ENCODE results near the gene WDR27.
"Not testable (repeated sequence)": the region's sequence is repeated elsewhere in the genome, so short reads cannot be mapped to it uniquely, and the experiment has no call there.

WDR27 gene

DNA sequence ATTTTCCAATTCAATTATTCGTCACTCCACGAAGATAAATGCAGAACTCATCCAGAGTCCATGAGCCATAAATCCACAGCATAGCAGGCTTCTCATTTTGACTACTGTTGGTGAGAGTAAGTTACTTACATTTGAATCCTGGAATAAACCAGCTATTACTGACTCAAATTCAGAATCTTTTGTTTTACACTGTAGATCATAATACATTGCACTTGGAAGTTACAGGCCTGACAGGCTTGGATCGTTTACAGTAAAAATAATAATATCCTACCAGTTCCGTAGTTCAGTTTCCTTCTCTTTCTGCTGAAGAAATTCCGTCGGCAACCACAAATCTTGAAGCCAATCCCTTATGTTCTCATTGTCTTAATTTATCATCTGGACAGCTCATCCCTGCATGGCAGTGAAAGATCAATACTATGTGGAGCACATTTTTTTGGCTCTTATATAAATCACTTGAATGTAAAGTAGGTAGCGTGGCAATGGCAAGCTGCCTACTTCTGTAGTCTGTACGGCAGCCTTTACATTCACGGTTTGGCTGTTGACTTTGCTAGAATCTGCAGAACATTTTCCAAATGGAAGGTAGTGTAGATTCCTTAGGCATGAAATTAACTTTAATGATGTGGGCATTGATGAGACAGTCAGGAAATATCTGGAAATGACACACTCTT, 142.9 kb downstream of the WDR27 start:
- no peak for DNase-seq

DNA sequence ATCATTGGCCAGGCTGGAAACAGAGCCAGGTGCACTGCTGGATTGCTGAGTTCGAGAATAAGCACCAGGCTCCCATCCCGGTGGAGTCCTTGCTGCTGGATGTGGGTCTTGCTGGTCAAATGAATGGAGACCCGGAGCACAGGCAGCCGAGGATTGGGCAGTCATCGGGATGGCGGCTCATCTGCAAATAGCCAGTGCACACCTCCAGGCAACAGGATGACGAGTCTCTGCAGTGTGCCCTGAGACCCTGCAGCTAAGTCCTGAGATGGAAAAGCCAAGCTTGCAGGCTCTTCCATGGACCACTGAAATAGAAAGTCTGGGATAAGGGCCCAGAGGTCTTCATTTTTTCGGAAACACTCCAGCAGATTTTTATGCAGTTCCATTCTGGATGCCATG, 143.5 kb downstream of the WDR27 start:
- no peak for DNase-seq

DNA sequence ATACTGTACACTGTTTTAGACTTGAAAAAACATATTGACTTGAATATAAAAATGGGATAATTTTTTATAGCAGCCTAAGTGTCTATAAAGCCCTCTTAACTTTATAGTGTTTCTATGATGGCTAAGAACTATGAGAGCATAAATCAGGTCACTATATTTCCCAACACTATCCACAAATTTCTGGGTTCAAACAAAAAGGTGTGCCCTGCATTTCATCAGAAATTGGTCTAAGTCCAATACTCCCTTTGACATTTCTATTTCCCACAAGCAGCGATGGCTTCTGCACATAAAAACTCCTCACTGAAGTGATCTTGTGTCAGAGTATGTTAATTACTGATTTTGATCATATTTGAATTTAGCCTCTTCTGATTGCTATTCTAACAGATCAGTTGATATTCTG, 143.9 kb downstream of the WDR27 start:
- no peak for DNase-seq

DNA sequence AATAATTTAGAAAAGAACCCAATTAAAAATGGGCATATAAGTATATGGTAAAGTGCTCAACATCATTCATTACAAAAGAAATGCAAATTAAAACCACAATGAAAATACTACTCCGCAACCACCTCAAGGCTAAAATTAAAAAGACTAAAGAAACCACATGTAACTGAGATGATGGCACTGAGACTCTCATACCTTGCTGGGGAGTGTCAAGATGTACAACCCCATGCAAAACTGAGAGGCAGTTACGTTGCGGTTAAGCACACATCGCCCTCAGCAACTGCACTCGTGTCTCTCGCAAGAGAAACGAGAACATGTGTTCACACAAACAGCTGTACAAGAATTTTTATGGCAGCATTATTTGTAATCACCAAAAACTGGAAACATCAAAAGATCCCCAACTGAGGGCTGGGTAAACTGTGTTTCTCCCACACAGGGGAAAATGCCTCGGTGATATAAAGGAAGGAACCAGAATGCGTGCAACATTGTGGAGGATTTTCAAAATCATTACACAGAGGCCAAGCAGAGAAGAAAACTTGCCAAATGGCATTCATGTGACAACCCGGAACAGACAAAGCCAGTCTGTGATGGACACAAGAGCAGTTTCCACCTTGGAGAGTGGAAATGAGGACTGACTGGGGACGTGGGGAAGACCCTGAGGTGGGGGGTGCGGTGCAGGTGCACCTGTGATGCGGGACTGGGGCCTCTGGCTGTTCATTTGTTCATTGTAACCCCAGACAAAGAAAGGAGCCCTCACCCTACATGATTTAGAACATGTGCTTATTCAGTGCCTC, 144.9 kb downstream of the WDR27 start:
- DNase-seq: peak; percentile 18

DNA sequence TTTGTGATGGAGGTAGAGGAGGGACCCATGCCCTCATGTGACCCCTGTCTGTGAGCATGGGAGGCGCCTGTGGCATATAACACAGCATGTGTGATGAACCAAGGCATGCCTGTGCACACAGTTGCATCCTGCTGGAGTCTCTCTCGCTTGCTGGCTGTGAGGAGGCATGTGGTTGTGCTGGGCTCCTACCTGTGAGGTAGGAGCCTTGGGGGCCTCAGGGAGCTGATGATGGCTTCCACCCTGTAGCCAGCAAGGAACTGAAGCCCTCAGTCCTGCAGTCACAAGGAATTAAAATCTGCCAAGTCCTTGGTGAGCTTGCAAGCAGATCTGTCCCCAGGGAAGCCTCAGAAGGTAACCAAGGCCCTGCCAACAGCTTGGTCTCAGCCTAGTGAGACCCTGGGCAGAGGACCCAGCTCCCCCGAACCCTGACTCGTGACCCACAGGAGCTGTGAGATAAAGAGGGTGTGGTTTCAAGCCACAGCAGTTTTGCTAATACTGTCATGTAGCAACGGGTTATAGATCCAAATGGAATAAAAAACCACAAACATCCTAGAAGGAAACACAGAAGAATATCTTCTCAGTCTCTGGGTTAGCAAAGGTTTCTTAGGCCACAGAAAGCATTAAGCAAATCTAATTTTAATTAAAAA, 145.7 kb downstream of the WDR27 start:
- DNase-seq: no peak

DNA sequence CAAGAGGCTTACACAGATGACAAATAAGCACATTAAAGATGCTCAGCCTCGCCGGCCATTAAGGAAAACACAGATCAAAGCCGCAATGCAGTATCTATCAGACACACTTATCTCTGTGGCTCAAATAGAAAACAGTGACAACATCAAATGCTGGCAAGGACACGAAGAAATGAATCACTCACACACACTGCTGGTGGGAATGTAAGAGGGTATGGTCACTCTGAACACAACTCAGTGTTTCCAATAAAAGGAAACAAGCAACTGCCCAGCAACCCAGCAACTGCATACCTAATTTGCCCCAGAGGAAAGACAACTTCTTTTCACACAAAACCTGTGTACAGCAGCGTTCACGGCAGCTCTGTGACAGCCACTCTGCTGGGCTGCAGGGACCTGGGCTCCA, 155.8 kb downstream of the WDR27 start:
- DNase-seq: no peak

DNA sequence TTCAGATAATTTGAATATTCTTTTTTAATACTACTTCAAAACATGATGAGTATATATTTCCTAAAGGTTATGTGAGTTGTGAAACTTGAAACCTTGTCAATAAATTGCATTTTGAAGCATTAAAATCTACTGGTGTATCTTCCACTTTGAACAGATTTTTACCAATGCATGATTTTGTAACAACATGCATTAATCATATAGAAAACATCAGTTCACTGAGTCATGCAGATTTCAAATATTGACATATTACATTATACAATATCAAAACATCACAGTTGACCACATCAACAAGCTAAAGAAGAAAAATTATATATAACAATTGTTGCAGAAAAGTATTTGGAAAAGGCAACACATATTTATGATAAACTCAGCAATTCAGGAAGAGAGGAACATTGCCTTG, 158.1 kb downstream of the WDR27 start:
- no peak for DNase-seq

DNA sequence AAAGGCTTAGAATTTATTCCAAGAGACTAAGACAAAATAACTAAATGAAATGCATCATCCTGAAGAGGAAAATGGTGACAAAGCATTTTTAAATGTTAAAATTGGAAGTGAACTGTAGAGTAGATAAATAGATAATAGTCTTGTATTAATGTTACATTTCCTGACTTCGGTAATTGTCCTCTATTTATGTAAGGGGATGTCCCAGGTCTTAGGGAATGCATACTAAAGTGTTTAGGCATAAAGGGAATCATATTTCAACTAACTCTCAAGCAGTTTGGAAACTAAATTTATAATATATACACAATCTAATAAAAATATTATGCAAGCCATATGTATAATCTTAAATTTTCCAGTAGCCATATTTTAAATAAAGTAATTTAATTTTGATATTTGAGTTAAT, 159.3 kb downstream of the WDR27 start:
- DNase-seq: no peak

DNA sequence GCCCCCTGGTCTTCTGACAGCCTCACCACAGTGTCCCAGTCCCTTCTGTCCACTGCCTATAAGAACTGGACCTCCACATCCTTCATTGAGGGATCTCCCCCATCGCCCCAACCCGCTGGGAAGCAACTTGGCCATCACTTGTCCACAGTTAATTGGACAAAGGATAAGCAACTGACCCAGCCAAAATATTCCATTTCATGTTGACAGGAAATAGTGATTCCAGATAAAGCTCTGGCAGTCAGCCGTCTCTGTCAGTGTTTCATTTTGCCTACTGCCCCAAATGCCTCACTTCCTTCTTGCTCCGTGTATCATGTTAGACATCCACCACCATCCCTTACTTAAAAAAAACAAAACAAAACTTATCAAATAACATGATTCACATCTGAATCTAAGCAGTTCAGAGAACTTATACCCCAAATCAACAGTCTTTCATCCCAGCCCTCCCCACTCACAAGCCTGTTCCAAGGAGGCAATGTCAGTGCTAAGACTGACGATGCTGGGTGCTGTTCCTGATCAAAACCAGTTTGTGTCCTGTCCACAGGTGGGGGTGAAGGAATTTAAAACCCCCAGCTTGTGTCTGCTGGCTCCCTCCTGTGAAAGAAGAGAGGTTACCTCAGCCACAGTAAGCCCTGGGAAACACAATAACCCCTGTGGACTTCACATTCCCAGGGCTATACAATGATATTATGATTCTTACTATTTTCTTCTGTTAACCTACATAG, 162.5 kb downstream of the WDR27 start:
- DNase-seq: no peak

DNA sequence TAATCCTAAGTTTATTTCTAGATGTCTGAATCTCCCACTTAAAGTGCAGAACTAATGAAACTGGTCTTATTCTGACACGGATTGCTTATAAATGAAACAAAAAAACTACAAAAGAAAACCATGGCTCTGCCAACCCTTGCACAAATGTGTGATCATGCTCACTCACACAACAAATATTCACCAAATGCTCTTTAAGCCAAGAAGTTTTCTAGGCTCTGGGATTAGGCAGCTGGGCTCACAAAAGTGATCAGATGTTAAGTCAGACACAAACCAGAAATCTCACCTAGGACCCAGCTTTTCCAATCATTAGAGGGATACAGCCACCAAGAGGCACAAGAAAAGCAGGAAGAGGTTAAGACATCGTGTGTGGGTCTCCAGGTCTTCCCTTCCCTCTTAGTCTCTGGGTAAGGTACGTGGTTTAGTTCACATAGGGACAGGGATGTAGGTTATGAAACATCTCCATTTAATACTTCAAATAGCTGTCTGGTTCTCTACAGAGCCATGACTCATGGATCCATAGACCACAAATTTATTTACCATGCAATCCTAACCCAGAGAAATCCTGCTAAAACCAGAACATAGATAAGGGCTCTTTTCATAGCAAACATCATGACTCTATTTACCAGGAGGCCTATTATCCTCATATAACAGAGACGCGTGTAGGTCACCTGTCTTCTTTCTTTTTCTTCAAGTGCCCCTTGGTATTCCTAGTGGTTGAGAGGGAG, 165.2 kb downstream of the WDR27 start:
- DNase-seq: no peak

DNA sequence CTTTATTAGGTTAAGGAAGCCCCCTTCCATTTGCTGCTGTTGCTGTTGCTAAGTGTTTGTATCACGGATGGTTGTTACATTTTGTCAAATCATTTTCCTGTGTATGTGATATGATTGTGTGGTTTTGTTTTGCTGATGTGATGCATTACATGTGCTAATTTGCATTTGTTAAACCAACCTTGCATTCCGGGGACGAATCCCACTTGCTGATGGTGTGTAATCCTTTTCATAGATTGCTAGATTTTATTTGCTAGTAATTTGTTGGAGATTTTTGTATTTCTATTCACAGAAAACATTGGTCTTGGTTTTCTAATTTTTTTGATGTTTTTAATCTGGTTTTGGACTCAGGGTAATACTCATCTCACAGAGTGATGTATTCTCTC, 167.8 kb downstream of the WDR27 start:
- DNase-seq: no peak

DNA sequence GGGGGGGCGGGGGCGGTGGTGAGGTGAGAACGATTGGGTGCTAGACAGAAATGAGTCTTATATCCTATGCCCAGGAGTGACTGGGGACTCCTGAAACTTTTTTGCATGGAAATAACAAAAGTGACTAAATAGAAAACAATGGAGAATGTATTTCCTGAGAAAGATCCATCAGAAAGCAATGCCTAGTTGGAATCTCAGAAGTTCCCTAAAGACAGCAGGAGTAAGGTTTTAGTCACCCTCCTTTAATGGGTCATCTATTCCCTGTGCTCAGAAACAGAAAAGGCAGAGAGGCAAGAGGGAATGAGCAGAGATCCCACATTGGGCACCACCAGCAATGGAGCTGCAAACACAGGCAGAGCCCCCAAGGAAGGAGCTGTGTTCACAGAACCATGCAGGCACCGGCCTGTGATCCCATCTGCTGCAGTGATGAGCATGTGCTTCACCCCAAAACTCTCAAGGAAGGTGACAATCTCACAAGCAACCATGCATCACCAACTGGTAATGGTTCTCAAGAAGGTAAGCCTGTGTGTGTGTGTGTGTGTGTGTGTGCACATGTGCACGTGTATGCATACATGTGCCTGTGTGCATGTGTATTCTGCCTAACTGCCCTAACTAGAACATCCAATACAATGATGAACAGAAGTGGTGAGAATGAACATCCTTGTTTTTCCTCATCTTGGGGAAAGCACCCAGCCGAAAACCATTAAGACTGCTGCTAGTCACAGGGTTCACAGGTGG, 168.4 kb downstream of the WDR27 start:
- DNase-seq: no peak

DNA sequence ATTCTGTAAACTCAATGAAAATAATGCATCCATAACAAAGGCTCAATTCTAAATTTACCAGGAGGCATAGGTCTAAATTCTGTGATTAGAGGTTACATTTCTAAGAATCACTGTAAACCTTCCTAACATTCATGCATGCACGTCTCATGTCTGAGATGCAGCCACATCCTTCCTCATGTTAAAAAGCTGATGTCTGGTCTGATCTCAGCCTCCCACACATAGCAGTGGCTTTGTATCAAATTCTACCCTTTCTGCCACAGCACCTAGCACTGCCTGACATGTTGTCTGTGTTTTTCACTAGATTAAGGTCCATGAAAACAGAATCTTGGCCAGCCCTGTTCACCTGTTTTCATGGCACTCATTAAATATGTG, 171.1 kb downstream of the WDR27 start:
- no peak for DNase-seq

DNA sequence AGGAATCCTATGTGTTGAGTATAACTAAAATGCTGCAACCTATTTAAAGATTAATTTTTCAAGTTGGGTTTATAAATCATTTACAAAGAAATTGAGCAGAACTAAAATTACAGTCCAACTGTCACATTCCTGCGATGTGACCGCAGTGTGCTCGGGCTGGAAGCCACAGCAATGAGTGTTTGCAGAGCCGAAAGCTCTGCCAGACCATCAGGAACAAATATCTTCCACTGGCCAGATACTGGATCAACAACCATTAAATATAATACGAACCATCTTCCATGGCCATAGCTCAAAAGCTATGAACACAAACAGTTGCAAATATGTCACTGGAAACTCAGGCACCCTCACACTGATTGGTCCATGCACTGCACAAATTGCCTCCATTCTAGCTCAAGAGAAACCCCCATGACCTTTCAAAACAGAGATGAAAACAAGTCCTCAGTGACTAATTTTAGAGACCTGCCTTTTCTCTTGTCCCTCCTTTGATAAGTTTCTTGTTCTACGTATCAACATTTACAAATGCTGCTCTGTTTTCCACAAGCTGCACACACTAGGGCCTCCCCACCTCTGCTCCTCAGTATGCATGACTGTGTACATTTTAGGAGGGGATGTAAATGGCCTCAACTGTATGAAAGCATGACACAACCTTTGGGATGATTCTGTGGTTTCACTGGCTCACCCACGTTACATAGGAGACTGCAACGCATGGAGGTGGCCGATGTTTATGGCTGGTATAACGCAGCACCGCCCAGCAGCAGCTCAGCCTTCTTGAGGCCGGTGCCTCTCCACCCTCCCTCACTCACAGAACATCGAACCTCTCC, 171.7 kb downstream of the WDR27 start:
- peak; percentile 7 for DNase-seq

DNA sequence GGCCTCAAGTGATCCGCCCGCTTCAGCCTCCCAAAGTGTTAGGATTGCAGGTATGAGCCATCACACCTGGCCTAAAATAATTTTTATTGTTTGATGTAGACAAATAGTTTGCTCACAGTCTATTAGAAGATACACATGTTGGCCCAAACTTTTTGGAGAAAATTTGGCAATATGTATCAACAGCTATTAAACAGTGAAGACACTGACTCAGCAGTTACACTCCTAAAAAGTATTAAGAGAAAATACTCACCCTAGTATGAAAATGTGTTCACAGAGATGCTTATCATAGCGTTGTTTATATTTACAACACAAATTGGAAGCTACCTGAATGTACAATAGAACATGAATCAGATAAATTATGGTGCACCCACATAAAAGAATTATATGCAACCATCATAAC, 173.1 kb downstream of the WDR27 start:
- DNase-seq: no peak

DNA sequence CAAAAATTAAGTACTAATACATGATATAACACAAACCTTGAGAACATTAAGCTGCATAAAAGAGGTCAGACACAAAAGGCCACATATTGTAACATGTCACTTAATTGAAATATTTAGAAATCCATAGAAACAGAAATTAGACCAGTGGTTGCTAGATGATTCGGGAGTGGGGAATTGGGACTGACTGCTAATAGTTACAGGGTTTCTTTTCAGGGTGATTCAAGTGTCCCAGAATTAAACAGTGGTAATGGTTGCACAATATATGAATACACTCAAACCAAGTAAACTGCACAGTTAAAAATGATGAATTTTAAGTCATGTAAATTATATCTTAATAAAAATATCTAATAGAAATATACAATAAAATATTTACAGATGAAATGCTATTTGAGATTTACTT, 174.5 kb downstream of the WDR27 start:
- no peak for DNase-seq

DNA sequence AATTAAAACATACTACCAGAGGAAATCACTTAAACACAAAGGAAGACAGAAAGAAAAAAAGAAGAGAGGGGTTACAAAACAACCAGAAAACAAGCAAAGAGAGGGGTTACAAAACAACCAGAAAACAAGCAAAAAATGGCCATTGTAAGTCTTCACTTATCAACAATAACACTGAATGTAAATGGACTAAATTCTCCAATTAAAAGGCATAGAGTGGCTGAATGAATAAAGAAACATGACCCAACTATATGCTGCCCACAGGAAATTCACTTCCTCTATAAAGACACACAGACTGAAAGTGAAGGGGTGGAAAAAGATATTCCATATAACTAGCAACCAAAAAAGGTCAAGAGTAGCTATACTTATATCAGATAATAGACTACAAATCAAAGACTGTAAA, 180.0 kb downstream of the WDR27 start:
- no peak for DNase-seq

DNA sequence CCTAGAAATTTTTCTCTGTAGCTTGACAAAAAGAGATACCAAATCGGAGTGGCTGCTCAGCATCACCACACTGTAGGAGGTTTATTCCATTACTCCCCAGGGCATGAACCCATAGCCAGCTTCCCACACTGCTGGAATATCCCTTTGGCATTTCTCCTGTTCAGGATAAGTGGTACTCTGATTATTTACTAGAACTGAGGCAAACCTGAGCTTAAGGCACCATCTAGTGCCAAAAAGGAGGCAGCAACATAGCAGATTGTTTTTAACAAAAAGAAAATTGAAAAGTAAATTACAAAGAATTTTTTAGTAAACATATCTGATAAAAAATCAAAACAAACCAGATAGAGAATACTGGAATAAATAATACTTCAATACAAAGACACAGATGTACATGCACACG, 181.7 kb downstream of the WDR27 start:
- DNase-seq: no peak

DNA sequence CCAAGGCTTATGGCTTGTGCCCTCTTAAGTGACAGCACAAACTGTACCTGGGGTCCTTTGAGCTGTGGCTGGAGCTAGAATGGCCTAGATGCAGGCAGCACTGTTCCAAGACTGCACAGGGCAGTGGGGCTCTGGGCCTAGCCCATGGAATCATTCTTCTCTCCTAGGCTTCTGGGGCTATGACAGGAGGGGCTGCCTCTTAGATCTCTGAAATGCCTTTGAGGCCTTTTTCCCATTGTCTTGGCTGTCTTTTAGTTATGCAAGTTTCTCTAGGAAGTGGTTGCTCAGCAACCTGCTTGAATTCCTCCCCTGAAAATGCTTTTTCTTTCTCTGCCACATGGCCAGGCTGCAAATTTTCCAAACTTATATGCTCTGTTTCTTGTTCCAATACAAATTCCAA, 183.4 kb downstream of the WDR27 start:
- no peak for DNase-seq

DNA sequence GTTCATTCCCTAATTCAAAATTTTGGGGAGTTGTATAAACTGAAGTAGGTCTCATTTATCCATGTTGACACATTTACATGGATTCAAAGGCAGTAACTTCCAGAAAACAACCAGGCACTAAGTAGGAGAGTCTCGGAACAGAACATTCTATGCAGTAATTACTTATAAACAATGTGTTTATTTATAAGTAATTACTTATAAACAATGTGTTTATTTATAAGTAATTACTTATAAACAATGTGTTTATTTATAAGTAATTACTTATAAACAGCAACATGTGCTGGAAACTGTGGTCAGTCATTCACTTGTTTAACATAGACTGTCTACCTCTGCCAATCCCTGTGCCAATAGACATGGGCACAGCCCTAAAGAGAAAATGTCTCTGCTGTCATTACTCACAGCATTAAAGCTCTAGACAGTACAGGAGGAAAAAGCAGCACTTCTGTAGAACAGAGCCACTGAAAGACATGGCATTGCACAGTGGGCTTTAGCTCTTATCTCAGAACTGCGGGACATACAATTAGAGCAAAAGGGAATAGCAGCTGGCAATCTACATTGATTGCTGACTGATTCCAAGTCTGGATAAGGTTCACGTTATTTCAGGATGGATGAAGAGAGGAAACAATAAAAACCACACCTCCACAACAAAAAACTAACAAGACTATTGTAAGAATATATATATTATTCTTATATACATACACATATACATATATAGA, 188.2 kb downstream of the WDR27 start:
- DNase-seq: no peak

DNA sequence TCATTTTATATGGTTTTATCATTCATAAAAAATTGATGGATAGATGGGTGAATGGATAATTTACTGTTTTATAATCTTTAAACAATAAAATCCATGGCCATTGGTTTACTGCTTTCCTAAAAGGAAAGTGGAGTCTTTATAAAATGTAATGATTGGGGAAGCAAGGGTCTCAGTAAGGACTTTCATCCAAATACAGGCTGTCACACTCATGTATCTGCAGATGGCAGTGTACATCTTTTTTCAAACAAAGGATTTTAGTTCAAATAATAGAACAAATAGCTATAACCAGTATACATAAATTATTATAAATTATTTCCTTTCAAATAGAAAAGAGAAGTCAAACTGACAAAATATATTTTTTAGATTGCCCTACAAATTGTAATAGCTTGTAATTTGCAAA, 190.0 kb downstream of the WDR27 start:
- DNase-seq: not testable (repeated sequence)
